D721Med (cell line): Measurements from ENCODE around the gene SEPHS1.
"Not testable (repeated sequence)": the region's sequence is repeated elsewhere in the genome, so short reads cannot be mapped to it uniquely, and the experiment has no call there.

ENCODE experiments used
- DNase-seq: peaks from one replicate; pipeline ENCODE4 v3.0.0; 2011; ENCODE audit warnings: low spot score; ENCODE audit not compliant: insufficient read length
- FAIRE-seq: peaks from 2 replicates; lab custom pipeline; 2011; peaks lifted over from hg19 to GRCh38; lab: Jason Lieb, UNC
- TF ChIP-seq, protein P1 (sequence below): IDR thresholded peaks from 2 replicates; pipeline ENCODE4 v1.5.1; 2012; ENCODE audit warnings: mild to moderate bottlenecking, control low read depth; ENCODE audit not compliant: insufficient read depth; ENCODE audit errors: missing control alignments

Gene SEPHS1

GRCh38 chr10:13337827-13338196, 10.3 kb downstream of the SEPHS1 start:
- no peak for FAIRE-seq
- TF ChIP-seq, protein P1, sequence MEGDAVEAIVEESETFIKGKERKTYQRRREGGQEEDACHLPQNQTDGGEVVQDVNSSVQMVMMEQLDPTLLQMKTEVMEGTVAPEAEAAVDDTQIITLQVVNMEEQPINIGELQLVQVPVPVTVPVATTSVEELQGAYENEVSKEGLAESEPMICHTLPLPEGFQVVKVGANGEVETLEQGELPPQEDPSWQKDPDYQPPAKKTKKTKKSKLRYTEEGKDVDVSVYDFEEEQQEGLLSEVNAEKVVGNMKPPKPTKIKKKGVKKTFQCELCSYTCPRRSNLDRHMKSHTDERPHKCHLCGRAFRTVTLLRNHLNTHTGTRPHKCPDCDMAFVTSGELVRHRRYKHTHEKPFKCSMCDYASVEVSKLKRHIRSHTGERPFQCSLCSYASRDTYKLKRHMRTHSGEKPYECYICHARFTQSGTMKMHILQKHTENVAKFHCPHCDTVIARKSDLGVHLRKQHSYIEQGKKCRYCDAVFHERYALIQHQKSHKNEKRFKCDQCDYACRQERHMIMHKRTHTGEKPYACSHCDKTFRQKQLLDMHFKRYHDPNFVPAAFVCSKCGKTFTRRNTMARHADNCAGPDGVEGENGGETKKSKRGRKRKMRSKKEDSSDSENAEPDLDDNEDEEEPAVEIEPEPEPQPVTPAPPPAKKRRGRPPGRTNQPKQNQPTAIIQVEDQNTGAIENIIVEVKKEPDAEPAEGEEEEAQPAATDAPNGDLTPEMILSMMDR = no peak
- no peak for DNase-seq

DNA sequence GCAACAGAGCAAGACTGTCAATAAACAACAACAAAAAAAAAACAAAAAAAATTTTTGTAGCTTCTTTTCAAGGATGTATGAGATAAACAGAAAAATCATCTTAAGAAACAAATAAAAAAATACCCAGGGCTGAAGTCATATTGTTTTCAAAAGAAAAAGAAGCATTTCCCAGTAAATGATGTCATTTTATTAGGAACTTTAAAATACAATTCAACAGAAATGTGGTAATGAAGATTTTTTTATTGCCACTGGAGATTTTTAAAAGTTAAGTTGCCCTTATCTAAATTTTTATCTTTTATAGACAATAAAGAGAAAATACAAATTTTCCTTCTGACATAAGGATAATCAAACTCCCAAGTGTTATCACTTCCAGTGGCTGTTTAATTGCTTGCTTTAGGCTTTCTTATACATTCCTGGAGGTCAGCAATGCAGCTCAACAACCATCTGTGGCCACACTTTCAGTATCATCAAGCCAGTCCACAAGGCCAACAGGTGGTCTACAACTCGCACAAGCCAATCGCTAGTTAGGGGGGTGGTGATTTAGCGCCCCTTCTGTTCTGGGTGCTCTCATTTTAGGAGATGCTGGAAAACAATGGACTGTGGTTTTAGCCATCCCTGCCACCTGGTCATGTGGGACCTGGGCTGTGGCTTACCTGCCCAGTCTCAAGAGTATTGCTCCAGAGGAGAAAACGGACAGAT, 10.8 kb downstream of the SEPHS1 start:
- TF ChIP-seq, protein P1 = no peak
- no peak for FAIRE-seq
- DNase-seq = no peak

- no peak for FAIRE-seq
- TF ChIP-seq, protein P1 = no peak
- no peak for DNase-seq
These were observed 12.2 kb downstream of the SEPHS1 start for GRCh38 chr10:13335881-13336280.

GRCh38 chr10:13334556-13334955, 13.5 kb downstream of the SEPHS1 start:
- DNase-seq (no peak), FAIRE-seq (no peak)
- TF ChIP-seq, protein P1 = no peak

GRCh38 chr10:13331646-13332045, 16.4 kb downstream of the SEPHS1 start:
- DNase-seq (no peak), FAIRE-seq (no peak)

GRCh38 chr10:13330980-13331379, 17.1 kb downstream of the SEPHS1 start:
- not testable (repeated sequence) for DNase-seq, FAIRE-seq

More at GRCh38 chr10:13331646-13332045, 16.4 kb downstream of the SEPHS1 start:
- TF ChIP-seq, protein P1 = no peak

- no peak for FAIRE-seq
- TF ChIP-seq, protein P1 = no peak
- no peak for DNase-seq
These were observed 18.5 kb downstream of the SEPHS1 start for GRCh38 chr10:13329565-13329964.
